HG03571 (cell line): ENCODE data around the gene GPR18.

Experiments
- ATAC-seq: cut with Tn5 transposase; IDR thresholded peaks from one replicate; pipeline ENCODE4 v1.9.1; 2021; ENCODE audit not compliant: unreplicated experiment

The GPR18 gene

DNA sequence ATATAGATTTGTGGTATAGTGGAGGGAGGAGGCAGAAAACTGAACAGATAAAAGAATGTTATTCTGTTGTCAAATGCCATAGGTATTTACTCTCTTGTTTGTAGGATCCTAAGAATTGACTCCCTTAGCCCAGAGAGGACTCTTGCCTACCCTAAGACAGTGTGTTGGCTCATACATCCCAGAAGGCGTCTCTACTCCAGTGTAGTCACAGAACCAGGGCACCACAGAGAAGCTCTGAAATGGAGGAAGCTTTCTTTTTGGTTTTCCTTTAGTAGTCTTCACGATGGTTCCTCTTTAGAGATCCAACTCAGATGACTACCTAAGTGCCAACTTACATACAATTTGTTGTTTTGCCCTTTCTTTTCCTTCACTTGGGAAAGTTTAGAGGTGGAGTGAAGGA is 35.0 kb upstream of the GPR18 start:
- no peak for ATAC-seq

- ATAC-seq = no peak
These were observed 32.7 kb upstream of the GPR18 start for GRCh38 chr13:99290894-99291293.

DNA sequence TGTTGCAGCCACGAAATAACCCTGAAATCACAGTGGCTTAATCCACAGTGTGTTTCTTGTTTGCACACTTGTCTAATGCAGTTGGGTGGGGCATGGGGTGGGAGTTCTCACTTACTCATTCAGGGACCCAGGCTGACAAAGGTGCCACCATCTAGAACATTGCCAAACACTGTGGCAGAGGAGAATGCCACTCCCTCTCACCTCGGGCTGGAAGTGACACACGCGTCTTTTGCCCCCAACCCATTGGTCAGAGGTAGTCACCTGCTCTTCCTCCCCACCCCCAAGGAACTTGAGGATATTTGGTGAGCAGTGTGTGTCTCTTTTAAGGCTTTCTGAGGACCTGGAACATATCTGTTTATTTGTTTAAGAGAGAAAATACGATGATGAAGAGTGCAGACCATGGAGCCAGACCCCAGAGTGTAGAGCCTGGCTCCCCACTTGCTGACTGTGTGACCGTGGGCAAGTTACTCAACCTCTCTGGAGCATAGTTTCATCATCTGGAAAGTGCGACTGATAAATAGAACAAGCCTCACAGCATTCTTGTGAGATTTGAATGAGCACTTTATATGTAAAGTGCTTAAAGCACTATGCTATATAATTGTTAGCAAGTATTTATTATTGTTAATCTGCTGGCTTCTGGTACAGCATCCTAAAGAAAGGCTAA is 31.6 kb upstream of the GPR18 start:
- no peak for ATAC-seq

DNA sequence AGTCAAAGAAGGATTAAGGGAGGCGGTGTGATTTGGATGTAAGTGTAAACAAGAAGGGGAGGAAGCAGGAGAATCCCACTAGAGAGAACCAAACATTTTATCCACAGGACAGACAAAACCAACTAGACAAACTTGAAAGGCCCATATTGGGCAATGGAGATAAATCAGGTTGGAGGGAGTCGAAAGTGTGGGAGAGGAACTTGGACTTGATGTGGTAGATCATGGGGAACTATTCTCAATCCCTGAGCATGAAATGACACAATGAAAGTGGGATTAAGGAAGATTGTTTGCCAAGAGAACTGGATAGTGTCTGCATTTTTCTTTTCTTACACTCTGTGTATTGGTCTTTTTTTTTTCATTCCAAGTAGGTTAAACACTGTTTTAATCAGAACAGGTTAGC is 31.1 kb upstream of the GPR18 start:
- ATAC-seq = no peak

DNA sequence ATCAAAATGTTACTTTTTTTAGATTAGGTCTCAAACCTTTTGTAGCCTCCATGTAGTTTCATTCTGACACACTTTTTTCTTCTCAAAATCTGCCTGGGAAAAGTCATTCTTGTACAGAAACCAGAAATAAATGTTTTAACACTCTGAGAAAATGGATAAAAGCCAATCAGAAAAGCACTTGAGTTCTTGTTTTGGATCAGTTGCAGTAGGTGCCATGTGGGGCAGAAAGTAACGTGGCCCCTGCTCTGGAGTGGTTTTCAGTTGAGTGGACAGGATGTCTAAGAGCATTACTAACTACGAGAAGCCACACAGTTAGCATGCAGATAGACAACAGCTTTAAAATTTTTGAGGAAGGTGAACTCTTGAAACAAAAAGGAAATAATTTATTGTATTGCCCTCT is 29.9 kb upstream of the GPR18 start:
- ATAC-seq = peak; percentile 92

GRCh38 chr13:99287551-99287950 is 29.4 kb upstream of the GPR18 start:
- no peak for ATAC-seq

- ATAC-seq = no peak
These were observed 27.4 kb upstream of the GPR18 start for GRCh38 chr13:99285432-99286182.

GRCh38 chr13:99282264-99283231 is 24.4 kb upstream of the GPR18 start:
- peak; percentile 62 for ATAC-seq

GRCh38 chr13:99281811-99282263 is 23.7 kb upstream of the GPR18 start:
- peak; percentile 57 for ATAC-seq

DNA sequence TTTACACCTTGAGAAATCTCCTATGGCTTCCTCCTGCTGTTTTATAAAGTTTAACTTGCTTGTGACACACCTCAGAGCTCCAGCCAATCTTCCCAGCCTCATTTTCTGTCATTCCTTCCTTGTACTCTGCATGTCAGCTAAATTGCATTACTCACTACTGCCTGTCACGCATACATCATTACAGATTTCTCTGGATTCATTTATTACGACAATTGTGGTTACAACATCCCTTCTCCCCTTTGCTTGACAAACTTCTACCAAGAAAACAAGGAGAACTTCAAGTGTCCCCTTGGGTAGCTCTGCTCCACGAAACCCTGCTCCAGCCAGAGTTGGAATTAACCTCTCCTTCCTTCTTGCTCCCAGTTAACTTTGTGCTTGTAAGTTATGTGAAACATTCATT is 22.0 kb upstream of the GPR18 start:
- ATAC-seq = no peak

GRCh38 chr13:99279637-99280036 is 21.5 kb upstream of the GPR18 start:
- no peak for ATAC-seq

DNA sequence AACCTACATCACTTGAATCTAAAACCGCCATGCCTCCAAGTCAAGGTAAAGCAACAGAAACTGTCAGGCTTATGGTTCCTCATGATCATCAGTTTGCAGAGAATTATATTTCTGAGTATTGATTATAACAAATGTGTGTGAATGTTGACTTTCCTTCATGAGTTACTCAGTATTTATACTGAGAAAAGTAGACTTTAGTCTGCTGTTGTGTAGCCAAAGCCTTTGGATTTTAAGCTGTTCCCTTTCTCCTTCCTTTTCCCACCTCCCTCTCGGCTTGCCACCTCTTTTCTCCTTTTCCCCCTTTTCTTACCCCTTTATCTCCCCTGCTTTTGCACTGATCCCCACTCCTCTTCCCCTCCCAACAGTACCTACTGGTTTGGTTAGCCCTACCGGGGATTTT is 20.7 kb upstream of the GPR18 start:
- ATAC-seq = no peak

GRCh38 chr13:99278200-99278599 is 20.0 kb upstream of the GPR18 start:
- ATAC-seq = no peak

- ATAC-seq = no peak
These were observed 19.4 kb upstream of the GPR18 start for GRCh38 chr13:99277629-99278028.

- no peak for ATAC-seq
These were observed 18.5 kb upstream of the GPR18 start for GRCh38 chr13:99276706-99277105.

GRCh38 chr13:99275093-99275469 is 16.9 kb upstream of the GPR18 start:
- ATAC-seq = no peak

GRCh38 chr13:99273128-99273527 is 14.9 kb upstream of the GPR18 start:
- no peak for ATAC-seq

- no peak for ATAC-seq
These were observed 14.3 kb upstream of the GPR18 start for GRCh38 chr13:99272481-99272880.

- no peak for ATAC-seq
These were observed 13.1 kb upstream of the GPR18 start for GRCh38 chr13:99271249-99271648.

DNA sequence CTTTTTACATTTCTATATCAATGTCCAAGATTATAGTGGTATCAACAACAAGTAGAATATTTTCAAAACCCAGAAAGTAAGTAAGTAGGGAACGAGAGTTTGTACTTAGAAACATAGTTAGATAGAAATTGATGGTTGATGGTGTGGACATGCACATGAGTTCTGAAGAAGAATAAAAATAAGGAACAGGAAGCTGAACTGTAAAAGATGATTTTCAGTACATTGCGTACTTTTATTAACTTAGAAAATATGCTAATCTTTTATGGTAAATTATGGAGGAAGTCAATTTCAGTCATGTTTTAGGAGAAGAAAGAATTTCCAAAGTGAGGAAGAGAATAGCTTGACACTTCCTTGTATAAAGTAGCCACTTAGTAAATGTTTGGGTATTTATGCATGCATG is 12.3 kb upstream of the GPR18 start:
- ATAC-seq = no peak

DNA sequence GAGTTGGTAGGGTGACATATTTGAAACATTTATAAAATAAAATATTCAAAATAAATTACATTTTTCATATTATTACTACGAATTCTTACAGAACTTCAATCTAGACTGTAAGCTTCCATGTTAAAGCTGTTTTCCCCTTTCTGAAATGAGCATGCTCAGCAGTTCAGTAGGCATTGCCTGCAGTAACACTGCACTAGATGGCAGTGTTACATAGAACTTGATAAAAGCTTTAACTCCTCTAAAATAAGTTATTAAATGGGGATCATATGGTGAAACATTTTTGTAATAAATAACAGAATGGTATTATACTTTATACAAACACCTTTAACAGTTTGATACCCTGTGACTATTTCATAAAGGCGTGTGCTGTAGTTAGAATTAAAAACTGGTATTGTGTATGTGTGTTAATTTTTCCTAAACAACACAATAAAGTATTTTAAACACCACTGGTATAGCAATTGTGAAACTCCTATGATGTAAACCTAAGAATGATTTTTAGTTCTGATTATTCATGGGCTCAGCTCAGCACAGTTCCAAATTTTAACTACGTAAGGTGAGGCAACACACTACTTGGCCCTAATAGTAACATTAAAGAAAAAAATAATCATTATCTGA is 11.6 kb upstream of the GPR18 start:
- peak; percentile 52 for ATAC-seq
